Cerebellar nuclear complex (tissue), 1 donor: Measurements from ENCODE around the gene ARSD.

ENCODE experiments used
- DNase-seq, 2 experiments: peaks; one replicate each; lab custom pipeline; 2025; lab: John Stamatoyannopoulos, UW

Gene ARSD

GRCh38 chrX:2854918-2855317, 74.2 kb downstream of the ARSD start:
- no peak for DNase-seq
